Measurements from ENCODE around the gene HIVEP3.

- TF ChIP-seq CTCF (IDR thresholded peaks at IDR 0.05) (no peak), POLR2A (IDR thresholded peaks at IDR 0.05) (no peak)
These were observed 461.7 kb downstream of the HIVEP3 start for GRCh38 chr1:41456847-41457540.

Data from right lobe of liver (tissue), 4 donors.